Testis (tissue), 3 donors: ENCODE measurements around the gene ZBTB48. TPM values are rescaled to one million over a fixed set of nuclear protein-coding genes. Genes with fewer than 3 reads are reported as not detected.

Experiments used
- DNase-seq: peaks from one replicate; pipeline ENCODE4 v3.0.0-alpha.2; 2019
- H3K27ac ChIP-seq, 2 donors: fragments of 200-600 bp; sonication (generic); one replicate each; pipeline ENCODE4 v1.5.1; 2019
- H3K27me3 ChIP-seq: fragments of 200-600 bp; sonication (generic); one replicate; pipeline ENCODE4 v1.5.1; 2019
- H3K36me3 ChIP-seq: fragments of 200-600 bp; sonication (generic); one replicate; pipeline ENCODE4 v1.5.1; 2017; ENCODE audit warnings: low read depth; ENCODE audit errors: missing control alignments
- H3K4me1 ChIP-seq: fragments of 200-600 bp; sonication (generic); one replicate; pipeline ENCODE4 v1.5.1; 2019
- H3K4me3 ChIP-seq, 2 donors: fragments of 200-600 bp; sonication (generic); one replicate each; pipeline ENCODE4 v1.5.1; 2017 to 2019
- H3K9me3 ChIP-seq: fragments of 200-600 bp; sonication (generic); one replicate; pipeline ENCODE4 v1.5.1; 2017
- CTCF ChIP-seq, 3 experiments: fragments of 450-650 bp in 2 of 3; fragments of 200-600 bp in 1 of 3; sonication (generic) in 1 of 3; IDR thresholded peaks; one replicate each; pipeline ENCODE4 v1.5.1; 2016 to 2019; ENCODE audit warnings: antibody characterized with exemption in 3 of 3, mild to moderate bottlenecking in 2 of 3, moderate library complexity in 1 of 3
- POLR2A ChIP-seq: fragments of 450-650 bp; IDR thresholded peaks from one replicate; pipeline ENCODE4 v1.6.1; 2017; ENCODE audit warnings: antibody characterized with exemption, mild to moderate bottlenecking, moderate library complexity
- WGBS, 2 donors: methylation state at CpG; one replicate each; pipeline ENCODE4 v1.1.5; 2018; 5-methylcytosine and 5-hydroxymethylcytosine counted together
- intact Hi-C: fragments of 100-400 bp; cut with DNase I; formaldehyde crosslinking; loops from one replicate; pipeline ENCODE4 v1.15.1; 2023; ENCODE audit warnings: low total_unique reads
- polyA plus RNA-seq: library from polyadenylated mRNA; stranded (reverse); fragments of 350-450 nt; fragmentation: Illumina TruSeq; extraction: RNeasy Lipid Tissue Mini Kit (QIAGEN cat#74804); gene quantifications from one replicate; pipeline ENCODE4 v1.2.3, GENCODE V29; 2014; ENCODE audit warnings: low read depth, low replicate concordance; ENCODE audit not compliant: insufficient read depth
- total RNA-seq, 2 donors: library from RNA; depleted of rRNA; stranded (reverse); fragments of >200 nt; gene quantifications; one replicate each; pipeline ENCODE4 v1.2.3, GENCODE V29; 2016

ZBTB48 gene
- total and polyA plus RNA-seq, 3 donors from 2014 or later, result 58.9 to 80.7 (median 70.7) TPM

- no peak for TF ChIP-seq POLR2A
- intact Hi-C loops, result no loop called here
- Histone ChIP-seq H3K4me1 (peaks cover 13% of the 10 kb centered on the region), H3K27ac (no peak overlapping the region), H3K4me3 (no peak overlapping the region), H3K9me3 (no peaks in the 10 kb centered on the region), H3K36me3 (no peaks in the 10 kb centered on the region), H3K27me3 (no peaks in the 10 kb centered on the region)
- WGBS, 2 donors, result 88 to 89% methylated on average over 21 of the region's 21 CpGs
- DNase-seq, result no peak
These were observed 48.2 kb downstream of the ZBTB48 start for GRCh38 chr1:6627841-6628545.

GRCh38 chr1:6628971-6629479 lies 49.2 kb downstream of the ZBTB48 start:
- WGBS, 2 donors, result 89 to 91% methylated on average over 12 of the region's 12 CpGs

GRCh38 chr1:6630027-6630426 lies 50.2 kb downstream of the ZBTB48 start:
- no peak for TF ChIP-seq CTCF (IDR thresholded peaks at IDR 0.05)
- TF ChIP-seq POLR2A, result no peak
- no peak for DNase-seq
- 86 to 93% methylated on average over 8 of the region's 8 CpGs for WGBS, 2 donors
- H3K27ac ChIP-seq, result no peak overlapping the region
- intact Hi-C loops, result loop anchor here (5.0 kb wide), 1 partner anchor 48 kb away; no protein-coding TSS in a partner anchor
- H3K4me3 ChIP-seq, result no peak overlapping the region
- no peaks in the 10 kb centered on the region for H3K27me3 ChIP-seq
- no peaks in the 10 kb centered on the region for H3K9me3 ChIP-seq
- peaks cover 8% of the 10 kb centered on the region for H3K4me1 ChIP-seq
- no peaks in the 10 kb centered on the region for H3K36me3 ChIP-seq

More at GRCh38 chr1:6628971-6629479, 49.2 kb downstream of the ZBTB48 start:
- Histone ChIP-seq H3K9me3 (no peaks in the 10 kb centered on the region), H3K36me3 (no peaks in the 10 kb centered on the region), H3K27ac (no peak overlapping the region), H3K27me3 (no peaks in the 10 kb centered on the region), H3K4me1 (peaks cover 13% of the 10 kb centered on the region), H3K4me3 (no peak overlapping the region)
- DNase-seq, result no peak
- TF ChIP-seq CTCF (IDR thresholded peaks at IDR 0.05) (no peak), POLR2A (no peak)
- intact Hi-C loops, result no loop called here

- H3K9me3 ChIP-seq, result no peaks in the 10 kb centered on the region
- no peak for DNase-seq
- H3K4me3 ChIP-seq, result no peak overlapping the region
- TF ChIP-seq POLR2A, result no peak
- no peak for TF ChIP-seq CTCF (IDR thresholded peaks at IDR 0.05)
- peaks cover 5% of the 10 kb centered on the region for H3K4me1 ChIP-seq
- H3K27me3 ChIP-seq, result no peaks in the 10 kb centered on the region
- intact Hi-C loops, result loop anchor here (5.0 kb wide), 1 partner anchor 49 kb away; no protein-coding TSS in a partner anchor
- H3K27ac ChIP-seq, result no peak overlapping the region
- WGBS, 2 donors, result 95 to 96% methylated on average over 8 of the region's 8 CpGs
- no peaks in the 10 kb centered on the region for H3K36me3 ChIP-seq
These were observed 51.3 kb downstream of the ZBTB48 start for GRCh38 chr1:6631058-6631457.

- no peak for DNase-seq
- WGBS, 2 donors, result 83 to 93% methylated on average over 13 to 30 of the region's 30 CpGs
- Histone ChIP-seq H3K4me3 (no peak overlapping the region), H3K27ac (no peak overlapping the region), H3K36me3 (no peaks in the 10 kb centered on the region), H3K9me3 (no peaks in the 10 kb centered on the region), H3K27me3 (no peaks in the 10 kb centered on the region), H3K4me1 (peaks cover 7% of the 10 kb centered on the region)
- TF ChIP-seq CTCF (IDR thresholded peaks at IDR 0.05), result no peak
- TF ChIP-seq POLR2A, result no peak
- intact Hi-C loops, result loop anchor here (5.0 kb wide), 1 partner anchor 51 kb away; no protein-coding TSS in a partner anchor
These were observed 53.1 kb downstream of the ZBTB48 start for GRCh38 chr1:6632588-6633514.
